Esophagus muscularis mucosa (tissue), 4 donors: ENCODE measurements around the gene RHOBTB3.

Experiments used
- CTCF ChIP-seq, 3 experiments: fragments of 200-600 bp in 2 of 3; fragments of 450-650 bp in 1 of 3; sonication (generic) in 2 of 3; IDR thresholded peaks; one replicate each; pipeline ENCODE4 v1.5.1; 2017 to 2019; ENCODE audit warnings: antibody characterized with exemption in 3 of 3, mild to moderate bottlenecking in 2 of 3, moderate library complexity in 1 of 3
- EP300 ChIP-seq: sonication (generic); formaldehyde crosslinking; IDR thresholded peaks from one replicate; pipeline ENCODE4 v1.6.1; 2017; ENCODE audit warnings: antibody characterized with exemption
- POLR2A ChIP-seq: fragments of 450-650 bp; IDR thresholded peaks from one replicate; pipeline ENCODE4 v1.6.1; 2017; ENCODE audit warnings: antibody characterized with exemption, moderate library complexity, mild to moderate bottlenecking, low read depth

DNA sequence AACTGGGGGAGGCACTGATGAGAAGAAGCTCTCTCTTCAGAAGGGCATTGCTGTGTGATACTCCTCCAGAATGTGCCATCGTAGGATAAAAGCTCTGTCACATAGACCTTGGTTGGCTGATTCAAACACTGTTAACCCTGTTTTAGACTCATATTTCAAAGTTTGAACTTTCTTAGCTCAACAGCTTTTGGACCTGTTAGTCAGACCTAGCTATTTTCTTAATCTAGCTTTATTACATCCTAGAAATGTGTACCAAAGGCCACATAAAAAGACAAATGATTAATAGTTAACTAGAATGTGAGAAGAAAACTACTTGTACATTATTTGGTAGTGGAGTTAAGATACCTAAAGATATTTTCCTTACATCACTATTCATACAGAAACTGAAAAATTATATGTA, 4.3 kb downstream of the RHOBTB3 start:
- no peak for TF ChIP-seq POLR2A
- no peak for TF ChIP-seq EP300
- no peak for TF ChIP-seq CTCF (IDR thresholded peaks at IDR 0.05)
